Hippocampal formation (tissue), 2 donors: Measurements from ENCODE around the gene TBC1D16.
"Not testable (repeated sequence)": the region's sequence is repeated elsewhere in the genome, so short reads cannot be mapped to it uniquely, and the experiment has no call there.

ENCODE experiments used
- DNase-seq, 2 donors: peaks; one replicate each; lab custom pipeline; 2025; lab: John Stamatoyannopoulos, UW

The TBC1D16 gene

DNA sequence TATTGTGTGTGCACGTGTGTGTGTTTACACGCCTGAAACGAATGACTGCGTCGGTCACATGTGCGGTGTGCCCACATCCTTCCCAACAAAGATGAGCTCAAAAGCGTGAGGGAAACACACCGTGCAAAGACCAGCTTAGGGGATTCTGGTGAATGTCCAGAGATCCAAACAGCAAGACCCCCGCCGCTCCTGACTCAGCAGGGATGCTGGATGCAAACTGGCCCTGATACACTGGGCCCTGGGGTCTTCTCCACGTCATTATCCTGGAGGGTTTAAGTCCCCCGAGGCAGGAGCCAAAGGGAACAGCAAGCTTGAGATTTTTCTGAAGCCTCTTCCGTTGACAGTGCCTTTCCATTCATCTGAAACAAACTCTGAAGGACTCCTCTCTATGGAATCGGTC is 59.2 kb downstream of the TBC1D16 start:
- DNase-seq: no peak

GRCh38 chr17:79975498-79976134 is 60.1 kb downstream of the TBC1D16 start:
- DNase-seq: no peak

DNA sequence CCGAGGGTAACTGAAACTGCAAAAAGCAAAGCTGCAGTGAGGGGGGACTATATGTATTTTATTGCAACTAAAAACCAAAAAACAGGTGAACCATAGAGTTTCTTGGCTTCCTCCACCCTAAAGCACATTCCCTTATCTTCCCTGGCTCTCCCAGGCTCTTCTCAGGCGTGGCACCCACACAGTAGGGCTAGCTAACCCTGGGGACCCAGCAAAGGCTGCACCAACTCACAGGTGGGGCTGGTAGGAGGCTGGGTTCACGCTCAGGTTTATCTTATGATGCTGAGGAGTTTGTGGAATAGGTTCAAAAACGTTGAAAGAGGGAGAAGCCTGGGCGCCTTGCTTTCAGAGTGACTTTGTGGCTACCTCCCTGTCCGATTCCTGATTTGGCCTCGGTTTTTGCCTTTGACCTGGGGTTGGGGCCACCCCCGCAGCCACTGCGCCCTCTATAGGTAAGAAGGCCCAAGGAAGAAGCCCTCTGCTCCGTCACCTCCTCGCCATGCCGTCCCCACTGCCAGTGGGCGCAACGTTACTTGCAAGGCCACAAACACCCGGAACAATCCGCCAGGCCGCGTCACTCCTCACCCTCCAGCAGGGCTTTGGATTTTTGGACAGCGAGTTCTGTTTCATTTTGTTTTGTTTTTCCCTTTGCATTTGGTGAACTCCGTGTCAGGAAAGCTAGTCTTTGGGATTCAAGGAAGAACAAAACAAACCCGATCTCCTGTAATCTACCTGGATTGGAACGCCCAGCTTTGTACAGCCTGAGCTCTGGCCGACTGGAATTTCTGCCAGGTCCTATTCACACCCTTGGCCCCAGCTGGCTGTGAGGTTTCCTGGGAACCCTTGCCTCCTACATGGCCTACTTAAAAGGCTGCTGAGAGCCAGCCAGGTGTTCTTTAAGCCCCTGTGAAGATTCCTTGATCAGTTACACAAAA is 60.8 kb downstream of the TBC1D16 start:
- DNase-seq: no peak

GRCh38 chr17:79971651-79972050 is 64.0 kb downstream of the TBC1D16 start:
- no peak for DNase-seq

DNA sequence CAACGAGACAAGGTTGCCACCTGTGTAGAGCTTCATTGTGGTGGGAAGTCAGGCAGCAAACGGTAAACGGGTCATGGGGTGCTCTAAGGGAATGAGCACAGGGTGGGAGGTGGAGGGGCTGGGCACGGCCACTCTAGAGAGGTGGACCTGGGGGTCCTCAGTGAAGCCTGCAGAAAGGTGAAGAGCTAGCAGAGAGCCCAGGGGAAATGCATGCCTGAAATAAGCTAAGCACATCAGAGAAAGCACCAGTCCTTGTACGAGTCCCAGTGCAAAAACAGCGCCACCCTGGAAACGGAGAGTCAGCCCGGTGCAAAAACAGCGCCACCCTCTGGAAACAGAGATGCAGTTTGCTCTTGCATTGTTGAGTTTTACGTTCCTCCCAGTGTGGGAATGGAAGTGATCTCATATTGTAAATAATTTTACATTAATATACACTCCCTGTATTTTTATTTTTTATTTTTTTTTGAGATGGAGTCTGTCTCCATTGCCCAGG is 65.0 kb downstream of the TBC1D16 start:
- DNase-seq: peak; percentile 55 to 58

GRCh38 chr17:79969906-79970305 is 65.8 kb downstream of the TBC1D16 start:
- DNase-seq: no peak

DNA sequence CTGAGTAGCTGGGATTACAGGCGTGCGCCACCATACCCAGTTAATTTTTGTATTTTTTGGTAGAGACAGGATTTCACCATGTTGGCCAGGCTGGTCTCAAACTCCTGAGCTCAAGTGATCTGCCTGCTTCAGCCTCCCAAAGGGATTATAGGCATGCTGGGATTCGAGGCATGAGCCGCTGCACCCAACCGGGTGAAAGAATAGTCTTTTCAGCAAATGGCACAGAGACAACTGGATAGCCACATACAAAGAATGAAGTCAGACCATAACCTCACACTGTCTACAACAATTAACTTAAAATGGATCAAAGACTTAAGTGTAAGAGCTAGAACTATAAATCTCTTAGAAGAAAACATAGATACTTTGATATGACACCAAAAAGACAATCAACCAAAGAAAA is 67.6 kb downstream of the TBC1D16 start:
- DNase-seq: no peak

- no peak for DNase-seq
Observed at GRCh38 chr17:79966681-79967080, 69.0 kb downstream of the TBC1D16 start.

DNA sequence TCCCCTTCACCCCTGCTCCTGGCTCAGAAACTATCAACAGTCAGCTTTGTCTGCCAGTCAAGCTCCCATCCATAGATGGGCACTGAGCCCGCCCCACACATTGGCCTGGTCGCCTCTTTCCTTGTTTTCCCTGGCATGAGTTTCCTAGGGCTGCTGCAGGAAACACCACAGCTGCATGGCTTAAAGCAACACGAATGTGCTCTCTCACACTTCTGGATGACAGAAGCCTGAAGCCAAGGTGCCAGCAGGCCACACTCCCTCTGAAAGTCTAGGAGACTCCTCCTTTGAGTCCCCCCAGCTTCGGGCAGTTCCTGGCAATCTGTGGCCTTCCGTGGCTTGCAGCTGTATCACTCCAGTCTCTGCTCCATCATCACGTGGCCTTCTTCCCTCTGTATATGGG is 69.9 kb downstream of the TBC1D16 start:
- DNase-seq: peak; percentile 44 to 57

- DNase-seq: not testable (repeated sequence)
Observed at GRCh38 chr17:79962467-79962866, 73.2 kb downstream of the TBC1D16 start.

- DNase-seq: not testable (repeated sequence)
Observed at GRCh38 chr17:79961567-79961966, 74.1 kb downstream of the TBC1D16 start.

DNA sequence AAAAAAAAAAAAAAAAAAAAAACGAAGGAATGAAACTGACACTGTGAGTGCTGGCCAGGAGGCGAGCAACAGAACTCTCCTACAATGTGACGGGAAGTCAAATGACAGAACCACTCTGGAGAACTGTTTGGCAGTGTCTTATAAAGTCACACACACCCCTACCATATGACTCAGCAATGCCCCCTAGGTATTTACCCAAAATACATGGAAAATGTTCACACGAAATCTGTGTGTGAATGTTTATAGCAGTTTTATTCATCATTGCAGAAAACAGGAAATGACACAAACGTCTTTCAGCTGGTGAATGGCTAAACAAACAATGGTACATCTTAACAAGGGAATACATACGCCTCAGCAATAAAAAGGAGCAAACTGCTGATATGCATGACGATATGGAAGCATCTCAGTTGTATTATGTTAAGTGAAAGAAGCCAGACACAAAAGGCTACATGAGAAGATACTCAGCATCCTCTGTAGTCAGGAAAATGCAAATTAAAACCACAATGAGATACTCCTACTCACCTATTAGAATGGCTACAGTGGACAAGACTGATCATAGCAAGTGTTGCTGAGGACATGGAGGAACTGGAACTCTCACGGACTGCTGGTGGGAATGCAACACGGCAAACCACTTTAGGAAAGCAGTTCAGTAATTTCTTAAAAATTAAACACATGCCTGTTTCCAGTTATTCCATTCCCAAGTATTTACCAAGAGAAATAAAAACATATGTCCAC is 74.7 kb downstream of the TBC1D16 start:
- DNase-seq: no peak

DNA sequence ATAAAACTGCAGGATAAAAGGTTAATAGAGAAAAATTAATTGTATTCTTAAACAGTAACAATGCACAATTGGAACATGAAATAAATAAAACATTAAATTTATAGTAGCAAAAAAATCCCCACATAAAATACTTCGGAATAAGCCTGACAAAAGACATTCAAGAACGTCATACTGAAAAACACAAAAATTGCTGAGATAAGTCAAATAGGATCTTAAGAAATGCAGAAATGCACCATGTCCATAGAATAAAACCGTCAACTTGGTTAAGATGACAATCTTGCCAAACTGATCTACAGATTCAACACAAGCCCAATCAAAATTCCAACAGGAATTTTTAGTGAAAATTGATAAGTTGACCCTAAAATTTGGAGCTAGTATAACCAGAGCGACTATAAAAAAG is 76.6 kb downstream of the TBC1D16 start:
- DNase-seq: no peak

DNA sequence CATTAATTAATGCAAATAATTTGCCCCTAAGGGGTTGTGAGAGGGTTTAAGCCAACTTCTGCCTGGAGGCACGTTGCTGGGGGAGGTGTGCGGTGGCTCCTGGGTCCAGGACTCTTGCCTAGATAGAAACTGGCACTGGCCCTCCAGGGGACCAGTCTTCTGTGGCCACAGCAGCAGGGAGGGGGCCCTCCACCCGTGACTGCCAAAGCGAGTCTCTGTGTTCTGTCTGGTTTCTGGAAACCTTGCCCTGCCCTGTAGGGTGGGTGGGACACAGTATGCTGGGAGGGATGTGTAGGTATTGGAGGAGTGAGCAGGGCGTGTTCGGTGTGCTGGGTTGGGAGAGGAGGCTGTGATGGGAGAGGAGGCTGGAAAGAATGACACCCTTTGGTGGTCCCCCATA is 78.8 kb downstream of the TBC1D16 start:
- no peak for DNase-seq

DNA sequence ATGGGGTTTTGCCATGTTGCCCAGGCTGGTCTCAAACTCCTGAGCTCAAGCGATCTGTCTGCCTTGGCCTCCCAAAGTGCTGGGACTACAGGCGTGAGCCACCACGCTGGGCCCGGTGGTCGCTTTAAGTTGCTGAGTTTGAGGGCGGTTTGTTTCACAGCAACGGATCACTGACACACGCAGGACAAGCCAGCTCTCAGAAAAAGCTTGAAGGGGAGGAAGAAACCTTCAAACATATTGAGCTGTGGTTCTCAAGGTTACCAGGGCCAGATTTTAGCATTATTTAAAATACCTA is 79.3 kb downstream of the TBC1D16 start:
- DNase-seq: not testable (repeated sequence)

GRCh38 chr17:79955691-79956440 is 79.8 kb downstream of the TBC1D16 start:
- no peak for DNase-seq

GRCh38 chr17:79955167-79955549 is 80.5 kb downstream of the TBC1D16 start:
- no peak for DNase-seq

GRCh38 chr17:79954281-79955166 is 81.1 kb downstream of the TBC1D16 start:
- DNase-seq: no peak

GRCh38 chr17:79953335-79953734 is 82.3 kb downstream of the TBC1D16 start:
- DNase-seq: no peak

- no peak for DNase-seq
Observed at GRCh38 chr17:79952901-79953300, 82.8 kb downstream of the TBC1D16 start.
